ENCODE data around the gene PCLAF. TPM values are rescaled to one million over a fixed set of nuclear protein-coding genes. Genes with fewer than 3 reads are reported as not detected.

Gene PCLAF
- total and polyA plus RNA-seq, 2 of the 13 experiments (the other 11 are each of a cell fraction or from before 2014, with no cell fraction given), result 98.6 to 98.9 TPM

DNA sequence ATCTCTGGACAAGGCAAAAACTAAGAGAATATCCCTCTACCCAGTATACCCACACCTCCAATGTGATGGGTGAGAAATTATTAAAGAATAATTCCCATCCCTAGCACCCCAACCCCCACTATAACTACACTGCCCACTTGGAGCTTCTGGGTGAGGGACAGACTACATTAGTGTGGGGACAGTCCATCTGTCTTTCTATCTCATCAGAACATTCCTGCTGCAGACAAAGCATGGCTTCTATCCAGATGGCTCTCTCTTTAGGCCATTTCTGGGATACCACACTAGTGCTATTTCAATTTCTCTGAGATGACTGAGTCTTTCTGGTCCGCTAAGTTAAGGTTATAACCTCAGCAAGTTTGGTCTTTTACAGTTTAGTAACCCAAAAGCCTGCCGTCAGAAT lies 31.9 kb downstream of the PCLAF start:
- no peak overlapping the region for H3K9ac ChIP-seq (ENCODE audit: insufficient read depth, low read depth, low read length)
- peaks cover 29% of the 10 kb centered on the region for H3K79me2 ChIP-seq (ENCODE audit: insufficient read depth, low read length)
- TF ChIP-seq ZNF543 (CRISPR knock-in tag; IDR thresholded peaks at IDR 0.05) (no peak), ETS1 (CRISPR knock-in tag; IDR thresholded peaks at IDR 0.05) (no peak), WIZ (CRISPR knock-in tag; IDR thresholded peaks at IDR 0.05) (no peak), HMGA1 (CRISPR knock-in tag; conservative IDR thresholded peaks at IDR 0.05) (no peak), ZFP36L1 (CRISPR knock-in tag; IDR thresholded peaks at IDR 0.05) (no peak), ZNF362 (CRISPR knock-in tag; IDR thresholded peaks at IDR 0.05; ENCODE audit: borderline replicate concordance) (no peak), ZBED4 (CRISPR knock-in tag; IDR thresholded peaks at IDR 0.05; ENCODE audit: borderline replicate concordance) (no peak), ZNF230 (CRISPR knock-in tag; IDR thresholded peaks at IDR 0.05) (no peak)
- no TSS peak for BruUV-seq (replicated peaks)
- DNase-seq (ENCODE audit: low spot score) (no peak), ATAC-seq (no peak), FAIRE-seq (no peak)
- H3K4me3 ChIP-seq (replicated peaks in 1 of 3; ENCODE audit: insufficient read depth in 1 of 3, low read depth in 2 of 3, low read length in 3 of 3), result no peak overlapping the region
- 100% methylated on average over 2 of the region's 2 CpGs for WGBS (ENCODE audit: low lambda C conversion rate)
- ChIA-PET POLR2A (no interaction called here), CTCF (ENCODE audit: low intra/inter-chr PET ratio, low total read pairs) (no interaction called here)
- H3K4me1 ChIP-seq (ENCODE audit: insufficient read depth, low read length), result peaks cover 16% of the 10 kb centered on the region
- H3K36me3 ChIP-seq (replicated peaks in 1 of 2; ENCODE audit: control insufficient read depth in 1 of 2, insufficient read depth in 2 of 2, low read length in 2 of 2), result peaks cover 0 to 5% of the 10 kb centered on the region in 2 experiments; a peak in 1 of 5 replicates
- no peaks in the 10 kb centered on the region for H4K20me1 ChIP-seq (ENCODE audit: insufficient read depth, low read length)
- no peak overlapping the region for H3K27ac ChIP-seq (ENCODE audit: extremely low read length, insufficient read depth, low read length)
- intact Hi-C loops (cut with micrococcal nuclease; ENCODE audit: unreplicated experiment), result no loop called here
- in situ Hi-C loops (cut with HindIII; ENCODE audit: extremely low pct_ligation_motif_present, low pct_unique_long_range_greater_than_20kb), result no loop called here
- no peak overlapping the region for H3K4me2 ChIP-seq (ENCODE audit: low read depth, low read length)
- H2AFZ ChIP-seq (ENCODE audit: low read length), result no peak overlapping the region
- H3K27me3 ChIP-seq (ENCODE audit: control insufficient read depth in 1 of 2, insufficient read depth in 2 of 2, low read length in 2 of 2), result no peaks in the 10 kb centered on the region
- H3K9me3 ChIP-seq (ENCODE audit: low read length), result no peaks in the 10 kb centered on the region

Data from HepG2 (cell line).